Heart left ventricle (tissue), 13 donors: Measurements from ENCODE around the gene MXRA7.

ENCODE experiments used
- POLR2A ChIP-seq, 2 donors: fragments of 450-650 bp; IDR thresholded peaks; one replicate each; pipeline ENCODE4 v1.6.1; 2017; ENCODE audit warnings: antibody characterized with exemption in 2 of 2, mild to moderate bottlenecking in 2 of 2, moderate library complexity in 2 of 2
- TF ChIP-seq, protein P1 (sequence below), 12 donors: fragments of 200-600 bp; sonication (generic) in 4 of 12; IDR thresholded peaks; one replicate each; pipeline versions ENCODE4 v1.5.0 to v1.8.0; 2018 to 2022; ENCODE audit warnings: antibody characterized with exemption in 12 of 12, mild to moderate bottlenecking in 5 of 12
- donor health status: ischemic (EF 13 %, LVEDD 7.1; RV severe dilation, severe dysfunction).
- donor health status: DM: no; HTN: yes; CAD: no.
- donor health status: DM: no; HTN: no; CAD: no.
- donor health status: ischemic (EF 25% LVEDD 6.9; RV normal size, moderate dysfunction).
- donor health status: ischemic (EF 25% LVEDD 5.7; RV mildly dilated, moderate dysfunction).
- donor health status: ischemic (EF 35%, LVEDD 5.7; RV mildly dilated, moderate dysfunction).
- donor health status: nonischemic (EF 11% LVEDD 7.7; RV severe dilation, severe dysfunction).
- donor health status: DM: yes; HTN: yes; CAD: no.
- donor health status: PGD.
- donor health status: ischemic (EF 29% LVEDD 5.4; RV normal size, mild dysfunction).
- donor health status: nonischemic (EF 23%, LVEDD 6.1; RV moderate dilation, normal function).

DNA sequence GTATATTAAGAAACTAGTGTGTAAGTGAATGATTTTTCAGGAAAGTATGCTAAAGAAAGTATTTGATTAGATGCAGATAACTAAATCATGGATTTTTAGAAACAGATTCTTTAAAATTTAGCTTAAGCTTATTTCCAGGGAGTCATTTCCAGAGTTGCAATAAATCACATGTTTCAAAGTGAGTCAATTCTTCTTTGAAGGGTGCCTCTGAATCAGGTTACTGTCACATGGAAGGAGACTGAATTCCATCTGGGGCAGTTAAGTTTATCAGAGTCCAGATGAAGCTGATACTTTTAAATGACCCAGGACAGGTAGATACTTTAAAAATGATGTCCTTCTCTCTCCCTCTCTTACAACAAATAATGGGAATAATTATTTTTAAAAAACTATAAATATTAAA, 32.2 kb upstream of the MXRA7 start:
- no peak for TF ChIP-seq POLR2A (IDR thresholded peaks at IDR 0.05)
- TF ChIP-seq, protein P1, sequence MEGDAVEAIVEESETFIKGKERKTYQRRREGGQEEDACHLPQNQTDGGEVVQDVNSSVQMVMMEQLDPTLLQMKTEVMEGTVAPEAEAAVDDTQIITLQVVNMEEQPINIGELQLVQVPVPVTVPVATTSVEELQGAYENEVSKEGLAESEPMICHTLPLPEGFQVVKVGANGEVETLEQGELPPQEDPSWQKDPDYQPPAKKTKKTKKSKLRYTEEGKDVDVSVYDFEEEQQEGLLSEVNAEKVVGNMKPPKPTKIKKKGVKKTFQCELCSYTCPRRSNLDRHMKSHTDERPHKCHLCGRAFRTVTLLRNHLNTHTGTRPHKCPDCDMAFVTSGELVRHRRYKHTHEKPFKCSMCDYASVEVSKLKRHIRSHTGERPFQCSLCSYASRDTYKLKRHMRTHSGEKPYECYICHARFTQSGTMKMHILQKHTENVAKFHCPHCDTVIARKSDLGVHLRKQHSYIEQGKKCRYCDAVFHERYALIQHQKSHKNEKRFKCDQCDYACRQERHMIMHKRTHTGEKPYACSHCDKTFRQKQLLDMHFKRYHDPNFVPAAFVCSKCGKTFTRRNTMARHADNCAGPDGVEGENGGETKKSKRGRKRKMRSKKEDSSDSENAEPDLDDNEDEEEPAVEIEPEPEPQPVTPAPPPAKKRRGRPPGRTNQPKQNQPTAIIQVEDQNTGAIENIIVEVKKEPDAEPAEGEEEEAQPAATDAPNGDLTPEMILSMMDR (IDR thresholded peaks at IDR 0.05): no peak
